Osteoblast (primary cell): ENCODE measurements around the gene ANKRD44. TPM values are rescaled to one million over a fixed set of nuclear protein-coding genes. Genes with fewer than 3 reads are reported as not detected.
A peak's percentile ranks its signal among the peaks of the same experiment; 100 is the strongest.

Experiments used
- DNase-seq: peaks from one replicate; pipeline ENCODE4 v3.0.0; 2011; ENCODE audit warnings: low spot score, mixed read lengths; ENCODE audit not compliant: insufficient read length; ENCODE audit errors: missing footprints
- H2AFZ ChIP-seq: 2 replicates; pipeline ENCODE4 v1.6.0; 2011; ENCODE audit warnings: mild to moderate bottlenecking, low read length
- H3K27ac ChIP-seq: 2 replicates; pipeline ENCODE4 v1.5.1; 2011; ENCODE audit warnings: mild to moderate bottlenecking, low read depth, low read length, moderate library complexity
- H3K27me3 ChIP-seq: 2 replicates; pipeline ENCODE4 v1.6.0; 2012; ENCODE audit warnings: mild to moderate bottlenecking, control low read depth, inconsistent platforms, low read length, moderate library complexity; ENCODE audit not compliant: insufficient read depth
- H3K36me3 ChIP-seq: 2 replicates; pipeline ENCODE4 v1.5.1; 2011; ENCODE audit warnings: mild to moderate bottlenecking, low read length, control low read depth, moderate library complexity; ENCODE audit not compliant: insufficient read depth
- H3K4me1 ChIP-seq: 2 replicates; pipeline ENCODE4 v1.5.1; 2011; ENCODE audit warnings: mild to moderate bottlenecking, low read length, control low read depth, moderate library complexity; ENCODE audit not compliant: insufficient read depth
- H3K4me2 ChIP-seq: 2 replicates; pipeline ENCODE4 v1.6.0; 2011; ENCODE audit warnings: mild to moderate bottlenecking, low read length; ENCODE audit not compliant: insufficient read depth
- H3K4me3 ChIP-seq: fragments of 200-600 bp; sonication (generic); 3 replicates; pipeline ENCODE4 v1.5.1; 2012; ENCODE audit warnings: mild to moderate bottlenecking, low read length, inconsistent platforms; ENCODE audit not compliant: insufficient read depth
- H3K79me2 ChIP-seq: 2 replicates; pipeline ENCODE4 v1.6.0; 2012; ENCODE audit warnings: mild to moderate bottlenecking, low read length, control low read depth, inconsistent platforms; ENCODE audit not compliant: insufficient read depth
- H3K9me3 ChIP-seq: 2 replicates; pipeline ENCODE4 v1.5.1; 2011; ENCODE audit warnings: low read depth, low read length, control low read depth
- H4K20me1 ChIP-seq: 2 replicates; pipeline ENCODE4 v1.6.0; 2012; ENCODE audit warnings: mild to moderate bottlenecking, low read length, control low read depth; ENCODE audit not compliant: insufficient read depth
- CTCF ChIP-seq: IDR thresholded peaks from 2 replicates; pipeline ENCODE4 v1.5.1; 2011; ENCODE audit warnings: mild to moderate bottlenecking, low read depth, low read length, moderate library complexity; ENCODE audit errors: extremely low read depth
- total RNA-seq: library from RNA; depleted of rRNA; stranded (reverse); fragments of >200 nt; gene quantifications from 2 replicates; pipeline ENCODE4 v1.2.3, GENCODE V29; 2012

The ANKRD44 gene
- total RNA-seq, 1 donor: 44.5 TPM

- H3K79me2 ChIP-seq: peaks cover 24% of the 10 kb centered on the region
- peaks cover 9% of the 10 kb centered on the region for H3K4me1 ChIP-seq
- no peaks in the 10 kb centered on the region for H4K20me1 ChIP-seq
- H3K4me3 ChIP-seq: no peak overlapping the region
- no peak for DNase-seq
- no peak overlapping the region for H2AFZ ChIP-seq
- no peak overlapping the region for H3K27ac ChIP-seq
- H3K36me3 ChIP-seq: no peaks in the 10 kb centered on the region
- H3K4me2 ChIP-seq: no peak overlapping the region
- no peaks in the 10 kb centered on the region for H3K9me3 ChIP-seq
- TF ChIP-seq CTCF: no peak
- peaks cover 3% of the 10 kb centered on the region for H3K27me3 ChIP-seq
Measured at GRCh38 chr2:197307933-197308521, 2.6 kb downstream of the ANKRD44 start.

- Histone ChIP-seq H3K4me3 (no peak overlapping the region), H3K4me1 (peaks cover 9% of the 10 kb centered on the region), H3K27ac (no peak overlapping the region), H3K79me2 (peaks cover 27% of the 10 kb centered on the region), H3K4me2 (no peak overlapping the region), H3K9me3 (no peaks in the 10 kb centered on the region), H3K36me3 (no peaks in the 10 kb centered on the region), H2AFZ (no peak overlapping the region), H4K20me1 (no peaks in the 10 kb centered on the region), H3K27me3 (peaks cover 2% of the 10 kb centered on the region)
- no peak for TF ChIP-seq CTCF
- DNase-seq: no peak
Measured at GRCh38 chr2:197307236-197307932, 3.2 kb downstream of the ANKRD44 start.

GRCh38 chr2:197306696-197307040 is 3.9 kb downstream of the ANKRD44 start:
- no peak for TF ChIP-seq CTCF
- Histone ChIP-seq H3K27ac (no peak overlapping the region), H3K36me3 (no peaks in the 10 kb centered on the region), H3K4me3 (no peak overlapping the region), H3K79me2 (peaks cover 32% of the 10 kb centered on the region), H3K4me2 (no peak overlapping the region), H3K9me3 (no peaks in the 10 kb centered on the region), H3K27me3 (peaks cover under 1% of the 10 kb centered on the region), H3K4me1 (peaks cover 8% of the 10 kb centered on the region), H4K20me1 (no peaks in the 10 kb centered on the region), H2AFZ (no peak overlapping the region)
- peak; percentile 79 for DNase-seq

GRCh38 chr2:197306024-197306695 is 4.4 kb downstream of the ANKRD44 start:
- H4K20me1 ChIP-seq: peaks cover under 1% of the 10 kb centered on the region
- no peaks in the 10 kb centered on the region for H3K36me3 ChIP-seq
- H3K4me3 ChIP-seq: no peak overlapping the region
- peaks cover 3% of the 10 kb centered on the region for H3K4me1 ChIP-seq
- no peak for TF ChIP-seq CTCF
- no peak overlapping the region for H3K27ac ChIP-seq
- H3K4me2 ChIP-seq: no peak overlapping the region
- H2AFZ ChIP-seq: no peak overlapping the region
- H3K79me2 ChIP-seq: peaks cover 33% of the 10 kb centered on the region
- no peaks in the 10 kb centered on the region for H3K9me3 ChIP-seq
- H3K27me3 ChIP-seq: no peaks in the 10 kb centered on the region
- no peak for DNase-seq
